GM12878 (cell line): ENCODE measurements around the gene PNMA5. TPM values are rescaled to one million over a fixed set of nuclear protein-coding genes. Genes with fewer than 3 reads are reported as not detected.

Source experiments
- ATAC-seq: fragments of 200-7000 bp; cut with Tn5 transposase; 3 replicates; pipeline ENCODE4 v1.9.1; 2020; ENCODE audit warnings: mild to moderate bottlenecking, moderate library complexity
- BruUV-seq: library from RNA; stranded (reverse); fragments of 400-500 nt; replicated peaks from 2 replicates; lab custom pipeline; 2021; lab: Mats Ljungman, UMichigan
- CTCF ChIA-PET: fragments of 300-600 bp; sonication (Branson Sonifier 250); formaldehyde crosslinking; extraction: SDS; loops from one replicate; lab custom pipeline; 2021; ENCODE audit warnings: inconsistent platforms; lab: Yijun Ruan, JAX
- POLR2A ChIA-PET: fragments of 350-600 bp; formaldehyde crosslinking; extraction: SDS; loops from one replicate; lab custom pipeline; 2021; ENCODE audit warnings: inconsistent platforms; lab: Charles Lee
- RAD21 ChIA-PET: fragments of 300-600 bp; sonication (Branson Sonifier 250); formaldehyde crosslinking; loops from one replicate; lab custom pipeline; 2023; ENCODE audit warnings: antibody characterized with exemption; ENCODE audit not compliant: unreplicated experiment; lab: Charles Lee
- SMC1A ChIA-PET: fragments of 300-600 bp; sonication (Branson Sonifier 250); formaldehyde crosslinking; loops from one replicate; lab custom pipeline; 2023; ENCODE audit not compliant: unreplicated experiment, uncharacterized antibody; lab: Charles Lee
- DNase-seq: peaks from one replicate; pipeline ENCODE4 v3.0.0-alpha.2; 2011; ENCODE audit warnings: low read depth, low spot score
- FAIRE-seq: peaks from 3 replicates; lab custom pipeline; 2011; peaks lifted over from hg19 to GRCh38; lab: Jason Lieb, UNC
- H2AFZ ChIP-seq: 2 replicates; pipeline ENCODE4 v1.6.0; 2011; ENCODE audit warnings: low read depth, low read length, control low read depth; ENCODE audit not compliant: control insufficient read depth
- H3K27ac ChIP-seq: 2 replicates; pipeline ENCODE4 v1.5.1; 2011; ENCODE audit warnings: control low read depth; ENCODE audit not compliant: control insufficient read depth, insufficient read depth
- H3K27me3 ChIP-seq, 2 experiments: replicated peaks in 1 of 2; 2 replicates each; pipeline versions ENCODE4 v1.6.0 to v1.6.1; 2011; ENCODE audit warnings: low read length in 1 of 2; ENCODE audit not compliant: control insufficient read depth in 2 of 2, insufficient read depth in 2 of 2
- H3K36me3 ChIP-seq, 2 experiments: 2 replicates each; pipeline ENCODE4 v1.5.1; 2011; ENCODE audit warnings: low read length in 1 of 2; ENCODE audit not compliant: control insufficient read depth in 2 of 2, insufficient read depth in 2 of 2
- H3K4me1 ChIP-seq: 2 replicates; pipeline ENCODE4 v1.6.1; 2011; ENCODE audit warnings: mild to moderate bottlenecking, low read length, moderate library complexity, mixed read lengths; ENCODE audit not compliant: control insufficient read depth, insufficient read depth
- H3K4me2 ChIP-seq: 2 replicates; pipeline ENCODE4 v1.6.0; 2011; ENCODE audit warnings: control low read depth; ENCODE audit not compliant: control insufficient read depth, insufficient read depth
- H3K4me3 ChIP-seq: fragments of 200-600 bp; sonication (generic); 2 replicates; pipeline ENCODE4 v1.5.1; 2016
- H3K79me2 ChIP-seq: 2 replicates; pipeline ENCODE4 v1.6.0; 2011; ENCODE audit warnings: low read length; ENCODE audit not compliant: control insufficient read depth, insufficient read depth
- H3K9ac ChIP-seq: 2 replicates; pipeline ENCODE4 v1.8.0; 2011; ENCODE audit warnings: low read length, control low read depth, mixed read lengths; ENCODE audit not compliant: control insufficient read depth, insufficient read depth
- H3K9me3 ChIP-seq: replicated peaks from 3 replicates; pipeline ENCODE4 v1.5.1; 2011; ENCODE audit warnings: mild to moderate bottlenecking, low read length; ENCODE audit not compliant: control insufficient read depth, insufficient read depth
- H4K20me1 ChIP-seq: 2 replicates; pipeline ENCODE4 v1.6.0; 2011; ENCODE audit not compliant: control insufficient read depth, insufficient read depth
- ASH2L ChIP-seq: fragments of 300-600, 200-600 bp; sonication (generic); IDR thresholded peaks from 2 replicates; pipeline ENCODE4 v1.6.1; 2017; ENCODE audit warnings: low read depth, mild to moderate bottlenecking, borderline replicate concordance
- FOXK2 ChIP-seq: fragments of 450-650 bp; IDR thresholded peaks from 2 replicates; pipeline ENCODE4 v1.6.1; 2017; ENCODE audit warnings: mild to moderate bottlenecking, moderate library complexity
- IKZF2 ChIP-seq, 2 experiments: fragments of 450-650 bp; IDR thresholded peaks; 2 replicates each; pipeline ENCODE4 v1.6.1; 2017; ENCODE audit warnings: mild to moderate bottlenecking in 2 of 2, moderate library complexity in 2 of 2
- KAT2A ChIP-seq: conservative IDR thresholded peaks from 2 replicates; pipeline ENCODE4 v1.6.1; 2011; ENCODE audit warnings: low read depth, low read length; ENCODE audit not compliant: control insufficient read depth
- MTA2 ChIP-seq: fragments of 450-650 bp; IDR thresholded peaks from 2 replicates; pipeline ENCODE4 v1.6.1; 2016; ENCODE audit warnings: low read depth, mild to moderate bottlenecking, moderate library complexity
- RAD21 ChIP-seq: IDR thresholded peaks from 2 replicates; pipeline ENCODE4 v1.6.1; 2011; ENCODE audit warnings: mild to moderate bottlenecking, low read depth, low read length, moderate library complexity; ENCODE audit not compliant: insufficient read depth
- REST ChIP-seq: IDR thresholded peaks from 2 replicates; pipeline ENCODE4 v1.6.1; 2012; ENCODE audit warnings: mild to moderate bottlenecking, low read depth, low read length
- SUZ12 ChIP-seq: fragments of 200-600 bp; sonication (generic); IDR thresholded peaks from one replicate; pipeline ENCODE4 v1.6.1; 2018; ENCODE audit warnings: antibody characterized with exemption, mild to moderate bottlenecking; ENCODE audit not compliant: unreplicated experiment
- WGBS: methylation state at CpG from one replicate; pipeline ENCODE4 v1.1.6; 2016; ENCODE audit warnings: low lambda C conversion rate; ENCODE audit not compliant: insufficient replicate concordance, insufficient coverage; ENCODE audit errors: missing lambda C conversion rate; 5-methylcytosine and 5-hydroxymethylcytosine counted together
- in situ Hi-C: fragments of 300-500 bp; cut with MboI; formaldehyde crosslinking; loops from 9 replicates; pipeline ENCODE4 v1.14.3; 2018; ENCODE audit warnings: mixed read lengths
- intact Hi-C: fragments of 100-400 bp; cut with micrococcal nuclease; formaldehyde crosslinking; loops from one replicate; pipeline ENCODE4 v1.14.2; 2022; ENCODE audit not compliant: unreplicated experiment
- polyA plus RNA-seq, 11 experiments: library from polyadenylated mRNA; depleted of rRNA in 4 of 11; unstranded in 6 of 11; stranded (reverse) in 5 of 11; fragments of >200 nt; fragmentation: Nextera tagmentation in 4 of 11; fragmentation: Illumina TruSeq in 1 of 11; extraction: Ambion mirVana in 4 of 11; extraction: Trizol in 1 of 11; gene quantifications; 1 replicate in 1 of 11; 2 replicates in 10 of 11; pipeline versions ENCODE4 v1.2.1 to v1.2.3, GENCODE V29; 2011 to 2016; ENCODE audit warnings: inconsistent platforms in 2 of 11, missing spikeins in 2 of 11, low read depth in 1 of 11
- total RNA-seq, 4 experiments: library from RNA; depleted of rRNA in 3 of 4; stranded (reverse); fragments of >200 nt in 3 of 4; fragmentation: Illumina TruSeq in 1 of 4; extraction: Trizol in 1 of 4; gene quantifications; 2 replicates each; pipeline versions ENCODE4 v1.2.1 to v1.2.3, GENCODE V29; 2013 to 2021

The PNMA5 gene
- total and polyA plus RNA-seq, 10 of the 15 experiments (the other 5 are each of a cell fraction or from before 2014, with no cell fraction given) = 0.03 TPM; not detected in 9

GRCh38 chrX:152992115-152992514, 1.8 kb downstream of the PNMA5 start (continued):
- no peak for TF ChIP-seq REST

DNA sequence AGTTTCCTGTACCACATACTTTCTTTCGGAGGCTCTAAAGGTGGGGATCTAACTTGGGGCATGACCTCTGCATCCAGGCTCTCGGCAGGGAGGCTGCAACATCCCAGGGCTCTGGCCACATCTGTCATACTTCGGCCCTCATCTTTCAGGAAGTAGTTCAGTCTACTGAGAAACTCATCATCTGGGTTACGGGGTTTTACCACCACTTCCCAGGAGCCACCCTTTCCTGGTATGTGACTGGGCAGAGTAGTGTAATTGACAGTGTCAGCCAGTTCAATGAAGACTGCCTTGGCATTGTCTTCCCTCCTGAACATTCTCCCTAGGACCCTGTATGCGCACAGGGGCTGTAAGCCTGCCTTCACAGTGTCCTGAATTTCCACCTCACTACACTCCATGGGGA, 2.8 kb downstream of the PNMA5 start:
- H3K27me3 ChIP-seq = no peaks in the 10 kb centered on the region
- ChIA-PET POLR2A (no interaction called here), CTCF (no interaction called here), SMC1A (no interaction called here), RAD21 (no interaction called here)
- in situ Hi-C loops (no loop called here), intact Hi-C loops (no loop called here)
- BruUV-seq = no TSS peak
- H3K4me2 ChIP-seq = no peak overlapping the region
- H2AFZ ChIP-seq = no peak overlapping the region
- no peaks in the 10 kb centered on the region for H4K20me1 ChIP-seq
- TF ChIP-seq IKZF2 (IDR thresholded peaks at IDR 0.05) = no peak
- no peak for TF ChIP-seq KAT2A
- no peak for TF ChIP-seq MTA2
- no peak for TF ChIP-seq ASH2L
- no peak for TF ChIP-seq SUZ12
- TF ChIP-seq FOXK2 = no peak
- no peak for TF ChIP-seq RAD21
- no peak for ATAC-seq
- H3K36me3 ChIP-seq = no peaks in the 10 kb centered on the region
- no peak overlapping the region for H3K9ac ChIP-seq
- H3K4me1 ChIP-seq = peaks cover 10% of the 10 kb centered on the region
- H3K27ac ChIP-seq = no peak overlapping the region
- no peaks in the 10 kb centered on the region for H3K79me2 ChIP-seq
- 66% methylated on average over 5 of the region's 5 CpGs for WGBS
- no peak for FAIRE-seq
- H3K9me3 ChIP-seq = no peaks in the 10 kb centered on the region; the same call in 2 of the 3 replicates
- H3K4me3 ChIP-seq = no peak overlapping the region
- DNase-seq = no peak
